Prostate gland (tissue), 2 donors: Measurements from ENCODE around the gene MSANTD2.

Experiments used
- POLR2A ChIP-seq: fragments of 450-650 bp; IDR thresholded peaks from one replicate; pipeline ENCODE4 v1.6.1; 2016; ENCODE audit warnings: antibody characterized with exemption, mild to moderate bottlenecking
- POLR2AphosphoS5 ChIP-seq: sonication (generic); formaldehyde crosslinking; IDR thresholded peaks from one replicate; pipeline ENCODE4 v1.6.1; 2017; ENCODE audit warnings: antibody characterized with exemption
- TF ChIP-seq, protein P1 (sequence below), 4 experiments: fragments of 200-600 bp in 2 of 4; fragments of 450-650 bp in 2 of 4; sonication (generic) in 2 of 4; IDR thresholded peaks; 1 replicate in 3 of 4; 2 replicates in 1 of 4; pipeline ENCODE4 v1.5.1; 2016 to 2019; ENCODE audit warnings: antibody characterized with exemption in 4 of 4, mild to moderate bottlenecking in 2 of 4, moderate library complexity in 2 of 4

- TF ChIP-seq, protein P1, sequence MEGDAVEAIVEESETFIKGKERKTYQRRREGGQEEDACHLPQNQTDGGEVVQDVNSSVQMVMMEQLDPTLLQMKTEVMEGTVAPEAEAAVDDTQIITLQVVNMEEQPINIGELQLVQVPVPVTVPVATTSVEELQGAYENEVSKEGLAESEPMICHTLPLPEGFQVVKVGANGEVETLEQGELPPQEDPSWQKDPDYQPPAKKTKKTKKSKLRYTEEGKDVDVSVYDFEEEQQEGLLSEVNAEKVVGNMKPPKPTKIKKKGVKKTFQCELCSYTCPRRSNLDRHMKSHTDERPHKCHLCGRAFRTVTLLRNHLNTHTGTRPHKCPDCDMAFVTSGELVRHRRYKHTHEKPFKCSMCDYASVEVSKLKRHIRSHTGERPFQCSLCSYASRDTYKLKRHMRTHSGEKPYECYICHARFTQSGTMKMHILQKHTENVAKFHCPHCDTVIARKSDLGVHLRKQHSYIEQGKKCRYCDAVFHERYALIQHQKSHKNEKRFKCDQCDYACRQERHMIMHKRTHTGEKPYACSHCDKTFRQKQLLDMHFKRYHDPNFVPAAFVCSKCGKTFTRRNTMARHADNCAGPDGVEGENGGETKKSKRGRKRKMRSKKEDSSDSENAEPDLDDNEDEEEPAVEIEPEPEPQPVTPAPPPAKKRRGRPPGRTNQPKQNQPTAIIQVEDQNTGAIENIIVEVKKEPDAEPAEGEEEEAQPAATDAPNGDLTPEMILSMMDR (IDR thresholded peaks at IDR 0.05), result no peak
- no peak for TF ChIP-seq POLR2A
- no peak for TF ChIP-seq POLR2AphosphoS5
Measured at GRCh38 chr11:124738713-124739478, 61.3 kb downstream of the MSANTD2 start.
